ENCODE data around the gene SFTPD. TPM values are rescaled to one million over a fixed set of nuclear protein-coding genes. Genes with fewer than 3 reads are reported as not detected.

SFTPD gene
- polyA plus RNA-seq, 1 of the 3 experiments (the other 2 are of a cell fraction): 0.03 TPM

- Histone ChIP-seq H3K27ac (ENCODE audit: low read depth in 2 of 2, low read length in 1 of 2) (no peak overlapping the region), H3K9me3 (no peaks in the 10 kb centered on the region), H3K9ac (no peak overlapping the region), H3K79me2 (ENCODE audit: insufficient read depth) (no peaks in the 10 kb centered on the region), H3K4me1 (ENCODE audit: control insufficient read depth in 1 of 2, insufficient read depth in 2 of 2, low read depth in 1 of 2, low read length in 1 of 2) (no peaks in the 10 kb centered on the region; a peak in 2 of 4 replicates), H3F3A (replicated peaks; ENCODE audit: insufficient read depth) (no peaks in the 10 kb centered on the region), H3K4me2 (no peak overlapping the region), H4K20me1 (ENCODE audit: insufficient read depth) (no peaks in the 10 kb centered on the region), H3K27me3 (ENCODE audit: insufficient read depth) (peaks cover 8% of the 10 kb centered on the region; the same call in 1 of the 2 replicates), H2AFZ (ENCODE audit: low read depth) (no peak overlapping the region), H3K9me2 (no peaks in the 10 kb centered on the region), H3K36me3 (replicated peaks in 1 of 2; ENCODE audit: control insufficient read depth in 1 of 2, insufficient read depth in 2 of 2, low read length in 1 of 2) (no peaks in the 10 kb centered on the region), H3K4me3 (ENCODE audit: low read depth in 2 of 2, low read length in 1 of 2) (no peak overlapping the region)
- ChIA-PET POLR2A (no interaction called here), CTCF (interaction anchor here (1.0 kb wide), 1 partner anchor 22 kb away, joined by 3 read pairs; no protein-coding TSS in a partner anchor)
- DNase-seq: no peak
- WGBS (ENCODE audit: low lambda C conversion rate): 70% methylated on average over 9 of the region's 9 CpGs
- TF ChIP-seq MEF2A (IDR thresholded peaks at IDR 0.05; ENCODE audit: borderline replicate concordance, low read depth): no peak
- TF ChIP-seq MXI1 (IDR thresholded peaks at IDR 0.05; ENCODE audit: low read depth, low read length): no peak
- TF ChIP-seq REST (IDR thresholded peaks at IDR 0.05; ENCODE audit: low read depth, low read length): no peak
- TF ChIP-seq NFIC (IDR thresholded peaks at IDR 0.05; ENCODE audit: borderline replicate concordance): no peak
- no peak for TF ChIP-seq USF2 (IDR thresholded peaks at IDR 0.05; ENCODE audit: borderline replicate concordance, low read depth, low read length)
- no peak for TF ChIP-seq GABPA (IDR thresholded peaks at IDR 0.05; ENCODE audit: low read depth)
- no peak for TF ChIP-seq SIN3A (IDR thresholded peaks at IDR 0.05; ENCODE audit: borderline replicate concordance, low read depth, low read length)
- no peak for TF ChIP-seq TCF12 (IDR thresholded peaks at IDR 0.05)
- no peak for TF ChIP-seq CTCF (IDR thresholded peaks at IDR 0.05)
- no peak for TF ChIP-seq GATA2 (CRISPR knock-in tag; IDR thresholded peaks at IDR 0.05)
- TF ChIP-seq MAX (IDR thresholded peaks at IDR 0.05; ENCODE audit: low read depth): no peak
Observed at GRCh38 chr10:79984851-79985250, 35.9 kb upstream of the SFTPD start.
